Measurements from ENCODE around the gene TEX35. TPM values are rescaled to one million over a fixed set of nuclear protein-coding genes. Genes with fewer than 3 reads are reported as not detected.

The TEX35 gene
- total RNA-seq, 4 donors from 2014 or later: 1.4 TPM; not detected in 3

GRCh38 chr1:178564086-178564782 is 51.3 kb downstream of the TEX35 start:
- H3K4me3 ChIP-seq (ENCODE audit: low read depth, poor library complexity, severe bottlenecking): no peak overlapping the region
- DNase-seq (ENCODE audit: low spot score in 2 of 2): no peak
- intact Hi-C loops (cut with DNase I; ENCODE audit: low total_unique reads): no loop called here
- 59 to 73% methylated on average over 4 of the region's 4 CpGs for WGBS, 2 donors
- TF ChIP-seq CTCF (IDR thresholded peaks at IDR 0.05) (no peak), POLR2A (IDR thresholded peaks at IDR 0.05) (no peak)

GRCh38 chr1:178564783-178565180 is 51.9 kb downstream of the TEX35 start:
- 50 to 64% methylated on average over 2 of the region's 2 CpGs for WGBS, 2 donors
- intact Hi-C loops (cut with DNase I; ENCODE audit: low total_unique reads): no loop called here
- H3K4me3 ChIP-seq (ENCODE audit: low read depth, poor library complexity, severe bottlenecking): no peak overlapping the region

GRCh38 chr1:178565586-178565985 is 52.7 kb downstream of the TEX35 start:
- intact Hi-C loops (cut with DNase I; ENCODE audit: low total_unique reads): no loop called here
- H3K4me3 ChIP-seq (ENCODE audit: low read depth, poor library complexity, severe bottlenecking): no peak overlapping the region
- 86 to 94% methylated on average over 3 of the region's 3 CpGs for WGBS, 2 donors
- no peak for TF ChIP-seq POLR2A (IDR thresholded peaks at IDR 0.05)
- no peak for DNase-seq (ENCODE audit: low spot score in 2 of 2)

More at GRCh38 chr1:178564783-178565180, 51.9 kb downstream of the TEX35 start:
- TF ChIP-seq POLR2A (IDR thresholded peaks at IDR 0.05) (no peak), CTCF (IDR thresholded peaks at IDR 0.05) (no peak)
- DNase-seq (ENCODE audit: low spot score in 2 of 2): no peak

GRCh38 chr1:178566187-178566586 is 53.3 kb downstream of the TEX35 start:
- DNase-seq (ENCODE audit: low spot score in 2 of 2): no peak

GRCh38 chr1:178571807-178572206 is 58.9 kb downstream of the TEX35 start:
- 66 to 69% methylated on average over 4 of the region's 4 CpGs for WGBS, 2 donors
- DNase-seq (ENCODE audit: low spot score in 2 of 2): no peak
- intact Hi-C loops (cut with DNase I; ENCODE audit: low total_unique reads): no loop called here
- TF ChIP-seq CTCF (IDR thresholded peaks at IDR 0.05) (no peak), POLR2A (IDR thresholded peaks at IDR 0.05) (no peak)
- H3K4me3 ChIP-seq (ENCODE audit: low read depth, poor library complexity, severe bottlenecking): no peak overlapping the region

More at GRCh38 chr1:178566187-178566586, 53.3 kb downstream of the TEX35 start:
- no peak overlapping the region for H3K4me3 ChIP-seq (ENCODE audit: low read depth, poor library complexity, severe bottlenecking)
- intact Hi-C loops (cut with DNase I; ENCODE audit: low total_unique reads): no loop called here
- TF ChIP-seq CTCF (IDR thresholded peaks at IDR 0.05) (no peak), POLR2A (IDR thresholded peaks at IDR 0.05) (no peak)
- 93 to 95% methylated on average over 3 of the region's 3 CpGs for WGBS, 2 donors

Other genes starting within 250 kb of the TEX35 start
- gene CLEC20A, start 16.1 kb upstream of the TEX35 start, total RNA-seq: not detected
- gene RALGPS2, start 212.1 kb downstream of the TEX35 start, total RNA-seq: 10 to 100 TPM; 26.2 to 33.5 (median 31.7) TPM